Measurements from ENCODE around the gene MESP2.

The MESP2 gene

DNA sequence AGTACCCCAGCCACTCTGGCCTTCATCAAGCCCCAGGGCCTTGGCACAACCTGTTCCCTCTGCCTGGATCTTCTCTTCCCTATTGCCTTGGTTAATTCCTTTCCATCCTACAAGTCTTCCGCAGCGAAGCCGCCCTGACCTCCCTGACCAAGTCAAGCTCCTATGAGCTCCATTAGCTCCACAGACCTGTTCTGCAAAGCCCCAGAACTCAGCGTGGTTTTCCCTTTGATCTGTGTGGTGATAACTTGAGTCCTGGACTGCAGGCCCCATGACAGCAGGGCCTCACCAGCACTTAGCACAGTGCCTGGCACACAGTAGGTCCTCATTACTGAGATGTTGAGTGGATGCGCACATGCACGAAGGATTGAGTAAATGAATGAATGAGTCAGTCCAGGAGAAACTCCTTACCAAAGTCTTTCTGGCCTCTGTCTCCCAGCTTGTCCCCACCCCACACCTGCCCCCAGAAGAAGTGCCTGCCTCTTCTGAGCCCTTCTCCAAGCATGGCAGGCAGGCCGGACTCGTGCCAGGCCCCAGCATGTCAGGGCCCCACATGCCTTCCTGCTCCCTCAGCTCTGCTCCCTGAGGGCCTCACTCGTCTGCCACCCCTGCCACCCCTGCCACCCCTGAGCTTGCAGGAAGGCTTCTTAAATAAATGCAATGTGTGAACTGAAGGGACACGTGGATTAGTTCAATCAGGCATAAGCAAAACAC, 32.2 kb downstream of the MESP2 start:
- peak overlapping the region; percentile 6 for H3K9ac ChIP-seq (ENCODE audit: insufficient read length, low read depth)
- no peak for DNase-seq (ENCODE audit: low read depth, low spot score)
- peaks cover 29% of the 10 kb centered on the region for H3K4me1 ChIP-seq (ENCODE audit: insufficient read depth, insufficient read length)
- TF ChIP-seq SUZ12 (IDR thresholded peaks at IDR 0.05; ENCODE audit: extremely low read depth, insufficient read depth, insufficient read length) (no peak), YY1 (IDR thresholded peaks at IDR 0.05; ENCODE audit: insufficient read depth, insufficient read length) (no peak), ZNF274 (IDR thresholded peaks at IDR 0.05; ENCODE audit: low read depth, low read length) (no peak)
- H3K36me3 ChIP-seq (ENCODE audit: insufficient read depth, insufficient read length, low read length) = peaks cover under 1% of the 10 kb centered on the region
- no peak overlapping the region for H3K4me3 ChIP-seq (ENCODE audit: insufficient read length, low read depth)
- H3K9me3 ChIP-seq (ENCODE audit: insufficient read depth, low read length) = no peaks in the 10 kb centered on the region
- H3K27me3 ChIP-seq (ENCODE audit: insufficient read depth, insufficient read length) = peaks cover 2% of the 10 kb centered on the region

GRCh38 chr15:89809093-89809786, 33.1 kb downstream of the MESP2 start:
- Histone ChIP-seq H3K9me3 (ENCODE audit: insufficient read depth, low read length) (no peaks in the 10 kb centered on the region), H3K4me1 (ENCODE audit: insufficient read depth, insufficient read length) (peaks cover 27% of the 10 kb centered on the region), H3K27me3 (ENCODE audit: insufficient read depth, insufficient read length) (peaks cover 10% of the 10 kb centered on the region), H3K4me3 (ENCODE audit: insufficient read length, low read depth) (no peak overlapping the region), H3K36me3 (ENCODE audit: insufficient read depth, insufficient read length, low read length) (no peaks in the 10 kb centered on the region), H3K9ac (ENCODE audit: insufficient read length, low read depth) (no peak overlapping the region)
- TF ChIP-seq YY1 (IDR thresholded peaks at IDR 0.05; ENCODE audit: insufficient read depth, insufficient read length) (no peak), ZNF274 (IDR thresholded peaks at IDR 0.05; ENCODE audit: low read depth, low read length) (no peak), SUZ12 (IDR thresholded peaks at IDR 0.05; ENCODE audit: extremely low read depth, insufficient read depth, insufficient read length) (no peak)
- no peak for DNase-seq (ENCODE audit: low read depth, low spot score)

GRCh38 chr15:89809787-89810148, 33.6 kb downstream of the MESP2 start:
- H3K9ac ChIP-seq (ENCODE audit: insufficient read length, low read depth) = no peak overlapping the region
- H3K27me3 ChIP-seq (ENCODE audit: insufficient read depth, insufficient read length) = peaks cover 14% of the 10 kb centered on the region

DNA sequence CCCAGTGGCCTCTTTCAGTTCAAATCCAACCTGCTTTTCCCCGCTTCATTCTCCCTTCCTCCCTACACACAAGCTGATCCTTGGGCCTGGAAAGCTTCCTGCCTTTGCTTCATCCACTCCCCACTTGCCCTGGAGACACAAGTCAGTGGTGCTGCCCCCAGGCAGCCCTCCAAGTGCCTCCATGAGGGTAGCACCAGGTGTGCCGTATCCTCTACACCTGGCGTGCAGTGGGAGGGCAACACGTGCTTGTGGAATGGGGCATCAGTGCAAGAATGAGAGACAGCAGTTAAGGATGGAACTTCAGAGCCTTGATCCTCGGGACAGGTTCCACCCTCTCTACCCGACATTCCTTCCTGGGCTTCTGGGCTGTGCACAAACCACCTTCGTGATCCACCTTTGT, 34.7 kb downstream of the MESP2 start:
- H3K27me3 ChIP-seq (ENCODE audit: insufficient read depth, insufficient read length) = peaks cover 24% of the 10 kb centered on the region
- no peaks in the 10 kb centered on the region for H3K36me3 ChIP-seq (ENCODE audit: insufficient read depth, insufficient read length, low read length)
- no peak for DNase-seq (ENCODE audit: low read depth, low spot score)
- peaks cover 5% of the 10 kb centered on the region; the same call in 1 of the 2 replicates for H3K9me3 ChIP-seq (ENCODE audit: insufficient read depth, low read length)
- H3K9ac ChIP-seq (ENCODE audit: insufficient read length, low read depth) = no peak overlapping the region
- H3K4me1 ChIP-seq (ENCODE audit: insufficient read depth, insufficient read length) = peaks cover 25% of the 10 kb centered on the region
- no peak for TF ChIP-seq YY1 (IDR thresholded peaks at IDR 0.05; ENCODE audit: insufficient read depth, insufficient read length)
- no peak for TF ChIP-seq SUZ12 (IDR thresholded peaks at IDR 0.05; ENCODE audit: extremely low read depth, insufficient read depth, insufficient read length)
- TF ChIP-seq ZNF274 (IDR thresholded peaks at IDR 0.05; ENCODE audit: low read depth, low read length) = no peak
- H3K4me3 ChIP-seq (ENCODE audit: insufficient read length, low read depth) = no peak overlapping the region

More at GRCh38 chr15:89809787-89810148, 33.6 kb downstream of the MESP2 start:
- DNase-seq (ENCODE audit: low read depth, low spot score) = no peak
- TF ChIP-seq YY1 (IDR thresholded peaks at IDR 0.05; ENCODE audit: insufficient read depth, insufficient read length) = no peak
- no peak for TF ChIP-seq ZNF274 (IDR thresholded peaks at IDR 0.05; ENCODE audit: low read depth, low read length)
- TF ChIP-seq SUZ12 (IDR thresholded peaks at IDR 0.05; ENCODE audit: extremely low read depth, insufficient read depth, insufficient read length) = no peak
- Histone ChIP-seq H3K4me3 (ENCODE audit: insufficient read length, low read depth) (no peak overlapping the region), H3K36me3 (ENCODE audit: insufficient read depth, insufficient read length, low read length) (no peaks in the 10 kb centered on the region), H3K4me1 (ENCODE audit: insufficient read depth, insufficient read length) (peaks cover 27% of the 10 kb centered on the region), H3K9me3 (ENCODE audit: insufficient read depth, low read length) (no peaks in the 10 kb centered on the region)

DNA sequence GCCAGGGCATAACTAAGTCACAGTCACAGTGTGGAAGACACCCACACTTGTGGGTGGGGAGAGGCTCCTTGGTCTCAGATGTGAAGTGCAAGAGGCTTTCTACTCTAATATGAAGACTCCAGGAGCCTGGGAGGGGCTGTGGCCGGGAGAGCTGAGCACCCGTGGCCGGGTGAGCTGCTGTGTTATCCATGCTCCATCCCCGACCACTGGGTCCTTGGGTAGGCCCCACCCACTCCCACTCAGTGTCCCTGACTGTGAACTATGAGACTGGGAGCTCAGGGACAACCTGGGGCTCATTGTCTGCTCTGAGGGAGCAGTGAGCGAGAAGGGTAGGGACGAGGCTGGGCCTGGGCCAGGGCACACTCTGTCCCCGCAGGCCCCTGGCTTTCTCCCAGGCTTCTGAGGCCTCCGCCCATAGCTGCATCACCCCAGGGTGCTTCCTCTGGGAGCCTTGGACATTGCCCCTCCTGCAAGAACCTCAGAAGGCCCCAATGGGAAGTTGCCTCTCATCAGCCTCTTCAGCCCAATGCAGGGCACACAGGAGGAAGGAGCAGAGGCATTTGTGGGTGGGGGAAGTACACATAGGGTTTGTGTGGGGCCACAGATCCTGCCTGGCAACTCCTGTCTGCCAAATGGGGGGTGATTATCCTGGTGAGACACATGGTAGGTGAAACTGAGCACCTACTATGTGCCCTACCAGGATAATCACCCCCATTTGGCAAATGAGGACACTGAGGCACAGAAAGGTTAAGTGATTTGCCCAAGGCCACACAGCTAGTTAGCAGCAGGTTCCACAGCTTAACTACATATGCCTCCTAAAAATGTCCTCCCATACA, 36.1 kb downstream of the MESP2 start:
- H3K4me3 ChIP-seq (ENCODE audit: insufficient read length, low read depth) = no peak overlapping the region
- DNase-seq (ENCODE audit: low read depth, low spot score) = no peak
- H3K36me3 ChIP-seq (ENCODE audit: insufficient read depth, insufficient read length, low read length) = no peaks in the 10 kb centered on the region
- TF ChIP-seq YY1 (IDR thresholded peaks at IDR 0.05; ENCODE audit: insufficient read depth, insufficient read length) (no peak), SUZ12 (IDR thresholded peaks at IDR 0.05; ENCODE audit: extremely low read depth, insufficient read depth, insufficient read length) (no peak), ZNF274 (IDR thresholded peaks at IDR 0.05; ENCODE audit: low read depth, low read length) (no peak)
- H3K9ac ChIP-seq (ENCODE audit: insufficient read length, low read depth) = no peak overlapping the region
- H3K27me3 ChIP-seq (ENCODE audit: insufficient read depth, insufficient read length) = peaks cover 36% of the 10 kb centered on the region
- peaks cover 17% of the 10 kb centered on the region for H3K4me1 ChIP-seq (ENCODE audit: insufficient read depth, insufficient read length)
- peaks cover 6% of the 10 kb centered on the region; the same call in 1 of the 2 replicates for H3K9me3 ChIP-seq (ENCODE audit: insufficient read depth, low read length)

GRCh38 chr15:89812847-89813320, 36.8 kb downstream of the MESP2 start:
- Histone ChIP-seq H3K27me3 (ENCODE audit: insufficient read depth, insufficient read length) (peaks cover 36% of the 10 kb centered on the region), H3K4me1 (ENCODE audit: insufficient read depth, insufficient read length) (peaks cover 17% of the 10 kb centered on the region), H3K9ac (ENCODE audit: insufficient read length, low read depth) (no peak overlapping the region), H3K36me3 (ENCODE audit: insufficient read depth, insufficient read length, low read length) (no peaks in the 10 kb centered on the region), H3K9me3 (ENCODE audit: insufficient read depth, low read length) (peaks cover 6% of the 10 kb centered on the region; the same call in 1 of the 2 replicates), H3K4me3 (ENCODE audit: insufficient read length, low read depth) (no peak overlapping the region)
- no peak for TF ChIP-seq YY1 (IDR thresholded peaks at IDR 0.05; ENCODE audit: insufficient read depth, insufficient read length)
- TF ChIP-seq SUZ12 (IDR thresholded peaks at IDR 0.05; ENCODE audit: extremely low read depth, insufficient read depth, insufficient read length) = no peak
- no peak for TF ChIP-seq ZNF274 (IDR thresholded peaks at IDR 0.05; ENCODE audit: low read depth, low read length)
- no peak for DNase-seq (ENCODE audit: low read depth, low spot score)

All from NT2/D1 (cell line).